ENCODE measurements around the gene FGF14. TPM values are rescaled to one million over a fixed set of nuclear protein-coding genes. Genes with fewer than 3 reads are reported as not detected.
A peak's percentile ranks its signal among the peaks of the same experiment; 100 is the strongest.

Gene FGF14
- total RNA-seq, 1 experiment from 2014 or later = not detected

DNA sequence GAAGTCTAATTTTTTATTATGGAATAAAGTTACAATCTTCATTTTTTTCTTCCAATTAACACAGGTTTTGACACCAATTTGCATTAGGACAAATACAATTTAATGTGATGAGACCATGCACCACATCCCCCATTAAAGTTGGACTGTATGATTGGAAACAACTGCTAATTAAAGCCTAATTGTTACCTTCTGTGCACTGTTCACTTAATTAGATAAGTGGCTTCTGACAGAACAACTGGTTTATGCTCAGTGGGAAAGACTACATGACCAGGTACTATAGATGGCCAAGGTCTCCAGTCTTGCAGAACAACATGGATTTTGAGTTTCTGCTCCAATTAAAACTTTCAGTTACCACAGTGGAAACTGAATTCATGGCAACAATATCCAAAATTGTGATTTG is 198.1 kb downstream of the FGF14 start:
- DNase-seq = no peak
- Histone ChIP-seq H3K9ac (ENCODE audit: low read length) (no peak overlapping the region), H2AFZ (ENCODE audit: low read length) (no peak overlapping the region), H3K4me1 (ENCODE audit: insufficient read depth, low read length) (no peaks in the 10 kb centered on the region; the same call in 1 of the 2 replicates), H3K27ac (ENCODE audit: low read length) (no peak overlapping the region), H3K4me2 (ENCODE audit: low read length) (no peak overlapping the region), H3K4me3 (ENCODE audit: low read length) (no peak overlapping the region), H3K9me2 (replicated peaks; ENCODE audit: low read length) (no peaks in the 10 kb centered on the region), H3F3A (ENCODE audit: low read length, unreplicated experiment) (no peaks in the 10 kb centered on the region), H3K36me3 (ENCODE audit: low read depth, low read length) (no peaks in the 10 kb centered on the region), H3K79me2 (ENCODE audit: low read length) (no peaks in the 10 kb centered on the region), H3K27me3 (ENCODE audit: low read length) (peaks cover 28% of the 10 kb centered on the region), H3K9me3 (ENCODE audit: low read length) (no peaks in the 10 kb centered on the region), H4K20me1 (ENCODE audit: low read length) (no peaks in the 10 kb centered on the region)
- ATAC-seq = no peak
- no peak for TF ChIP-seq EZH2phosphoT487 (IDR thresholded peaks at IDR 0.05; ENCODE audit: borderline replicate concordance, low read length)
- TF ChIP-seq, protein P1, sequence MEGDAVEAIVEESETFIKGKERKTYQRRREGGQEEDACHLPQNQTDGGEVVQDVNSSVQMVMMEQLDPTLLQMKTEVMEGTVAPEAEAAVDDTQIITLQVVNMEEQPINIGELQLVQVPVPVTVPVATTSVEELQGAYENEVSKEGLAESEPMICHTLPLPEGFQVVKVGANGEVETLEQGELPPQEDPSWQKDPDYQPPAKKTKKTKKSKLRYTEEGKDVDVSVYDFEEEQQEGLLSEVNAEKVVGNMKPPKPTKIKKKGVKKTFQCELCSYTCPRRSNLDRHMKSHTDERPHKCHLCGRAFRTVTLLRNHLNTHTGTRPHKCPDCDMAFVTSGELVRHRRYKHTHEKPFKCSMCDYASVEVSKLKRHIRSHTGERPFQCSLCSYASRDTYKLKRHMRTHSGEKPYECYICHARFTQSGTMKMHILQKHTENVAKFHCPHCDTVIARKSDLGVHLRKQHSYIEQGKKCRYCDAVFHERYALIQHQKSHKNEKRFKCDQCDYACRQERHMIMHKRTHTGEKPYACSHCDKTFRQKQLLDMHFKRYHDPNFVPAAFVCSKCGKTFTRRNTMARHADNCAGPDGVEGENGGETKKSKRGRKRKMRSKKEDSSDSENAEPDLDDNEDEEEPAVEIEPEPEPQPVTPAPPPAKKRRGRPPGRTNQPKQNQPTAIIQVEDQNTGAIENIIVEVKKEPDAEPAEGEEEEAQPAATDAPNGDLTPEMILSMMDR (conservative IDR thresholded peaks at IDR 0.05; ENCODE audit: low read depth, low read length) = no peak
- TF ChIP-seq EZH2 (IDR thresholded peaks at IDR 0.05; ENCODE audit: low read length, unreplicated experiment) = no peak
- ChIA-PET CTCF (no interaction called here), POLR2A (ENCODE audit: unreplicated experiment) (no interaction called here)
- BruUV-seq (replicated peaks) = no TSS peak
- intact Hi-C loops (cut with micrococcal nuclease) = no loop called here

DNA sequence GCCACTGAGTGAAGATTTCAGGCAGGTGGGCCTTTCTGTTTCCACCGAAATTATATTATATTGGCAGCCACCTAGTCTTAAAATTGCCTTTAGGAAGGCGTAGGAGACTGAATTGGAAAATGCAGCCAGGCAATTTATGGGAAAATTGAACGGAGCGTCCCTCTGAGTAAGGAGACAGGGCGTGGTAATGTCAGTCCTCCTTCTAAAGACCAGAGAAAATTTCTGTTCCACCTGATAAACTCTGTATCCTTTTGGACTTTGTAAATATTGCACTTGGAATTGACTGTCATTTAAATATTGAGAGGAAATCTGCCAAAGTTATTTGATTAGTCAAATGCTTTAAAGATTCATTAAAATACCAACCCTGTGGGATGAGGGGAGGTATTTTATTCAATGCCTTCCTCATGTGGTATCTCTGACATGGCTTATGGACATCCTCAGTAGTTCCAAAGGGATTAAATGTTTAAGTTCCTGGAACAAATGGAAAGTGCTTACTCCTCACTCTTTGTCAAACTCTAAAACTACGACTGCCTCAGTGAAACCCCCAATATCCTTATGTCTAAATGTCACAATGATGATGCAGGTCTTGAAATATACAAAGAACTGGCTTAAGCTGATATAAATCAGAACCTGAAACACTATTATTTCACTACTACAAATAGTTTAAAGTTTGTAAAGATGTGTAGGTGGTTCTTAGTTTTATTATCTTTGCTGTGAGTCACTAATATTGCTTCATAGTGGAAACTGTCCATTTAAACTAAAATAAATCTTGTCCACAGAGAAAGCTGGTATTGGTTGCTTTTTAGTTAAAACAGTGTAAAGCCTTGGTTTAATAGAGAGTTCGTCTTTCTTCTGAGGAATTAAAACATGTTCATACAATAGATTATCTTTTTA is 203.2 kb downstream of the FGF14 start:
- no TSS peak for BruUV-seq (replicated peaks)
- H3K9me3 ChIP-seq (ENCODE audit: low read length) = no peaks in the 10 kb centered on the region
- POLR2A ChIA-PET (ENCODE audit: unreplicated experiment) = no interaction called here
- H3K4me1 ChIP-seq (ENCODE audit: insufficient read depth, low read length) = no peaks in the 10 kb centered on the region; the same call in none of the 2 replicates
- no peaks in the 10 kb centered on the region for H3K36me3 ChIP-seq (ENCODE audit: low read depth, low read length)
- ATAC-seq = no peak
- peaks cover 17% of the 10 kb centered on the region for H3K27me3 ChIP-seq (ENCODE audit: low read length)
- H4K20me1 ChIP-seq (ENCODE audit: low read length) = no peaks in the 10 kb centered on the region
- no peak overlapping the region for H3K27ac ChIP-seq (ENCODE audit: low read length)
- H3K4me3 ChIP-seq (ENCODE audit: low read length) = no peak overlapping the region
- no peaks in the 10 kb centered on the region for H3F3A ChIP-seq (ENCODE audit: low read length, unreplicated experiment)
- no peak overlapping the region for H2AFZ ChIP-seq (ENCODE audit: low read length)
- H3K4me2 ChIP-seq (ENCODE audit: low read length) = no peak overlapping the region
- peak; percentile 3 for DNase-seq
- CTCF ChIA-PET = interaction anchor here (0.5 kb wide), 1 partner anchor 602 kb away, joined by 3 read pairs; no protein-coding TSS in a partner anchor
- H3K79me2 ChIP-seq (ENCODE audit: low read length) = no peaks in the 10 kb centered on the region
- H3K9ac ChIP-seq (ENCODE audit: low read length) = no peak overlapping the region
- no peak for TF ChIP-seq EZH2 (IDR thresholded peaks at IDR 0.05; ENCODE audit: low read length, unreplicated experiment)
- no peak for TF ChIP-seq EZH2phosphoT487 (IDR thresholded peaks at IDR 0.05; ENCODE audit: borderline replicate concordance, low read length)
- TF ChIP-seq, protein P1 (conservative IDR thresholded peaks at IDR 0.05; ENCODE audit: low read depth, low read length) = no peak
- intact Hi-C loops (cut with micrococcal nuclease) = no loop called here
- H3K9me2 ChIP-seq (replicated peaks; ENCODE audit: low read length) = no peaks in the 10 kb centered on the region

GRCh38 chr13:102197193-102197592 is 204.7 kb downstream of the FGF14 start:
- no peak overlapping the region for H3K27ac ChIP-seq (ENCODE audit: low read length)

More at GRCh38 chr13:102197193-102197592, 204.7 kb downstream of the FGF14 start:
- no peaks in the 10 kb centered on the region for H3K9me3 ChIP-seq (ENCODE audit: low read length)
- H3K36me3 ChIP-seq (ENCODE audit: low read depth, low read length) = no peaks in the 10 kb centered on the region
- H3K27me3 ChIP-seq (ENCODE audit: low read length) = peaks cover 17% of the 10 kb centered on the region
- ATAC-seq (no peak), DNase-seq (peak; percentile 28)
- TF ChIP-seq, protein P1 (conservative IDR thresholded peaks at IDR 0.05; ENCODE audit: low read depth, low read length) = peak; percentile 21; the same call in 1 of the 2 replicates
- TF ChIP-seq EZH2phosphoT487 (IDR thresholded peaks at IDR 0.05; ENCODE audit: borderline replicate concordance, low read length) = no peak
- no peak for TF ChIP-seq EZH2 (IDR thresholded peaks at IDR 0.05; ENCODE audit: low read length, unreplicated experiment)
- no peaks in the 10 kb centered on the region for H4K20me1 ChIP-seq (ENCODE audit: low read length)
- H3K79me2 ChIP-seq (ENCODE audit: low read length) = no peaks in the 10 kb centered on the region
- no peak overlapping the region for H3K9ac ChIP-seq (ENCODE audit: low read length)
- H3K9me2 ChIP-seq (replicated peaks; ENCODE audit: low read length) = no peaks in the 10 kb centered on the region
- H2AFZ ChIP-seq (ENCODE audit: low read length) = no peak overlapping the region
- intact Hi-C loops (cut with micrococcal nuclease) = no loop called here
- ChIA-PET POLR2A (ENCODE audit: unreplicated experiment) (no interaction called here), CTCF (interaction anchor here (1.1 kb wide), 1 partner anchor 359 kb away, joined by 6 read pairs; no protein-coding TSS in a partner anchor)
- H3K4me2 ChIP-seq (ENCODE audit: low read length) = no peak overlapping the region
- no peak overlapping the region for H3K4me3 ChIP-seq (ENCODE audit: low read length)
- no peaks in the 10 kb centered on the region for H3F3A ChIP-seq (ENCODE audit: low read length, unreplicated experiment)
- peaks cover 2% of the 10 kb centered on the region for H3K4me1 ChIP-seq (ENCODE audit: insufficient read depth, low read length)
- no TSS peak for BruUV-seq (replicated peaks)

Data from PC-3 (cell line).